DOHH2 (cell line): ENCODE results near the gene RHOD.

Experiments
- H3F3A ChIP-seq: fragments of 200-600 bp; sonication (generic), shearing (Covaris generic); 2 replicates; pipeline ENCODE4 v1.6.0; 2016; ENCODE audit warnings: antibody characterized with exemption, mild to moderate bottlenecking; ENCODE audit not compliant: control insufficient read depth, insufficient read depth
- H3K27ac ChIP-seq: fragments of 200-600 bp; sonication (generic); 2 replicates; pipeline ENCODE4 v1.5.1; 2014; ENCODE audit warnings: low read depth, mild to moderate bottlenecking, low read length, moderate library complexity
- H3K27me3 ChIP-seq: fragments of 200-600 bp; sonication (generic); 2 replicates; pipeline ENCODE4 v1.6.1; 2014; ENCODE audit warnings: mild to moderate bottlenecking, low read length, mixed read lengths; ENCODE audit not compliant: control insufficient read depth
- H3K36me3 ChIP-seq: fragments of 200-600 bp; sonication (generic); 2 replicates; pipeline ENCODE4 v1.6.1; 2014; ENCODE audit warnings: mild to moderate bottlenecking, low read length, moderate library complexity, mixed read lengths; ENCODE audit not compliant: control insufficient read depth
- H3K4me1 ChIP-seq: fragments of 200-600 bp; sonication (generic); 2 replicates; pipeline ENCODE4 v1.6.1; 2014; ENCODE audit warnings: mild to moderate bottlenecking, low read length, mixed read lengths; ENCODE audit not compliant: control insufficient read depth
- H3K4me2 ChIP-seq: fragments of 200-600 bp; sonication (generic); 2 replicates; pipeline ENCODE4 v1.6.0; 2014; ENCODE audit warnings: mild to moderate bottlenecking, low read length, moderate library complexity
- H3K4me3 ChIP-seq: fragments of 200-600 bp; sonication (generic); 2 replicates; pipeline ENCODE4 v1.5.1; 2014; ENCODE audit warnings: mild to moderate bottlenecking, low read length, mixed read lengths
- H3K79me2 ChIP-seq: fragments of 200-600 bp; sonication (generic); 2 replicates; pipeline ENCODE4 v1.6.1; 2014; ENCODE audit warnings: mild to moderate bottlenecking, low read length, mixed read lengths; ENCODE audit not compliant: control insufficient read depth
- H3K9me2 ChIP-seq: fragments of 200-600 bp; sonication (generic); replicated peaks from 2 replicates; pipeline ENCODE4 v1.6.1; 2014; ENCODE audit warnings: mild to moderate bottlenecking, low read length, mixed read lengths; ENCODE audit not compliant: control insufficient read depth
- H3K9me3 ChIP-seq: fragments of 200-600 bp; sonication (generic); 2 replicates; pipeline ENCODE4 v1.6.1; 2014; ENCODE audit warnings: antibody characterized with exemption, low read length, mixed read lengths; ENCODE audit not compliant: control insufficient read depth, insufficient read depth
- H4K20me1 ChIP-seq: fragments of 200-600 bp; sonication (generic); 2 replicates; pipeline ENCODE4 v1.6.0; 2014; ENCODE audit warnings: low read depth, mild to moderate bottlenecking, antibody characterized with exemption, low read length, moderate library complexity; ENCODE audit not compliant: control insufficient read depth, insufficient read depth
- CTCF ChIP-seq: fragments of 200-600 bp; sonication (generic); IDR thresholded peaks from one replicate; pipeline ENCODE4 v1.5.1; 2014; ENCODE audit warnings: antibody characterized with exemption, mild to moderate bottlenecking, low read depth, low read length; ENCODE audit not compliant: poor library complexity, severe bottlenecking
- EZH2phosphoT487 ChIP-seq: fragments of 200-600 bp; sonication (generic); IDR thresholded peaks from 2 replicates; pipeline ENCODE4 v1.6.1; 2017; ENCODE audit warnings: borderline replicate concordance, mild to moderate bottlenecking, antibody characterized with exemption, low read length, moderate library complexity, mixed read lengths

Gene RHOD

DNA sequence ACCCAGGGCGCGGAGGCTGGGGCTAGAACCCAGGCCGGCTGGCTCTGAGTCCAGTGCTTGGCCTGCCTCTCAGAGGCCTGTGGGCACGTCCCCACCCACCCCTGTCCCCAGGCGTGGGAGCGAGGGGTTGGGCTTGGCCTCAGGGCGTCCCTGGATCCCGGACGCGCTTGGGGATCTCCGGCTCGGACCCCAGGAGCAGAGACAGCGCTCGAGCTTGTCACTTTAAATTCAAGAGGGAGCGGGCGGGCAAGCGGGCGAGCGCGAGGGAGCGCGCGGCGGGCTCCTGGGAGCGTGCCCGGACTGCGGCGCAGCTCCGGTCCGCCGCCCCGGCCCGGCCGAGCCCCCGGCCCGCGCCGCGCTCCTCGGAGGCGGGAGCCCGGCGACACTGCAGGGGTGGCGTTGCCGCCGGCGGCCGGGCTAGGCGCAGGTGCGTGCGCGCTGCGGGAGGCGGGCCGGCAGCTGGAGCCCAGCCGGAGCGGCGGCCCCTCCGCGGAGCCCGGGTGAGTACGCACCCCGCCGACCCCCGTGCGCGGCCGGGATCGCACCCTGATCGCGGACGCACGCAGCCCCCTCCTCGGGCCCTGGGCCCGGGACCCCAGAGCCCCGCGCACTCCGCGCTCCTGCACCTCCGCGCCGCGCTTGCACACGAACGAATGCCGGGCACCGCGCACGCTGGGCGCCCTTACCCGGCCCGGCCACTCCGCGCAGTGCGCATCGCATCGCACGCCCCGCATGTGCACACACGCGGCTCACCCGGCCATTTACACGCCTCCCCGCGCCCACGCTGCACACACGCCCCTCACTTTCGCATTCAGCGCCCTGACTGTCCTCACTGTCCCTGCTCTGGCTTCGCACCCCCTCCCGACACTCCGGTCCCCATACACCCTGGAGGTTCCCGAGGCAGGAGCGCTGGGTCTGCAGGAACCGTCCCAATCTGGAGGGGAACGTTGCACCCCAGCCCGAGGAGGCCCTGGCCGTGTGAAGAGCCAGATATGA lies 33.4 kb upstream of the RHOD start, which contains the start of gene SYT12:
Gene SYT12, plus strand, starts transcription at position 174 of the 996 bp plus-strand sequence. CDS start 7,011 bp downstream, outside the sequence.
- Histone ChIP-seq H3K9me3 (no peaks in the 10 kb centered on the region), H3K36me3 (no peaks in the 10 kb centered on the region), H3K9me2 (no peaks in the 10 kb centered on the region), H3K27me3 (peaks cover 54% of the 10 kb centered on the region), H4K20me1 (no peaks in the 10 kb centered on the region), H3K27ac (no peak within 1 kb of the TSS), H3K4me1 (peaks cover 37% of the 10 kb centered on the region), H3K4me3 (no peak within 1 kb of the TSS), H3K79me2 (no peaks in the 10 kb centered on the region), H3K4me2 (0 out of 2 replicates have a peak within 1 kb of the TSS, but pooled peaks have one; percentile 47), H3F3A (no peaks in the 10 kb centered on the region)
- no peak for TF ChIP-seq CTCF

DNA sequence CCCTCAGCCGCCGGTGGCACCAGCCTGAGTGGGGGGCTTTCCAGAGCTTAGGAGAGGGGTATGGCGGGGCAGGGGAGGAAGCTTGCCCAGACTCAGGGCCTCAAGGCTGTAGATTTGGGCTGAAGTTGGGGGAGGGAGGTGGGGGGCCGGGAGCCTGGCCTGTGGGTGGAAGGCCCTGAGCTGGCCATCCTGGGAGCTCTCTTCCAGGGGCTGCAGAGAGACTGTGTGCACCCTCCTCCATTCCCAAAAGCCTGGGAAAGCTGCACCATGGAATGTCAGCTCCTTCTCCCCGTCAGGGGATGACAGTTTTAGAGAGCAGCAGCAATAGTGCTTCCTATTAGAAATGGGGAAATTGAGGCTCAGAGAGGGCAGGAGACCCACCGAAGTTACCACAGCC lies 32.7 kb upstream of the RHOD start:
- Histone ChIP-seq H3K9me2 (no peaks in the 10 kb centered on the region), H3K4me2 (0 out of 2 replicates have a peak overlapping the region, but pooled peaks have one; percentile 47), H3F3A (no peaks in the 10 kb centered on the region), H3K9me3 (no peaks in the 10 kb centered on the region), H3K36me3 (no peaks in the 10 kb centered on the region), H4K20me1 (no peaks in the 10 kb centered on the region), H3K4me1 (peaks cover 44% of the 10 kb centered on the region), H3K79me2 (no peaks in the 10 kb centered on the region), H3K27ac (no peak overlapping the region), H3K27me3 (peaks cover 57% of the 10 kb centered on the region), H3K4me3 (no peak overlapping the region)
- TF ChIP-seq CTCF = no peak
- no peak for TF ChIP-seq EZH2phosphoT487

DNA sequence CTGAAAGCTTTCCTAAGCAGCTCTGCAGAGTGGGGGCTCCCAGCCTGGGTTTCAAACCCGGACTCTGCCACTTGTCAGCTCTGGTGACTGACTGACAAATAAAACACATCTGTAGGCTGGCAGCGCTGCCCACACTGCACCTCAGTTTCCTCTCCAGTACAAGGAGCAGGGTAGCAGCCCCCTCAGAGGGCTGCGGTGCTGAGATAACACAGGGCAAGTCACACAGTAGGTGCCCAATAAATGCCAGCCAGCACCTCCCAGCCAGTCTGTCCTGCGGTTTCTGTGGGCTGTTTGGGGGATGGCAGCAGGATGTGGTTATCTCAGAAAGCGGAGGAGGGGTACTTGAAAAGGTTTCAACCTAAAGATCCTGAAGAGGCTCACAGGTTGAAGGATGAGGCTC lies 32.2 kb upstream of the RHOD start:
- Histone ChIP-seq H3K4me3 (no peak overlapping the region), H3K9me2 (no peaks in the 10 kb centered on the region), H4K20me1 (no peaks in the 10 kb centered on the region), H3K9me3 (no peaks in the 10 kb centered on the region), H3K27ac (no peak overlapping the region), H3K27me3 (peaks cover 61% of the 10 kb centered on the region), H3F3A (no peaks in the 10 kb centered on the region), H3K79me2 (no peaks in the 10 kb centered on the region), H3K4me1 (peaks cover 48% of the 10 kb centered on the region), H3K4me2 (peak overlapping the region; percentile 47), H3K36me3 (no peaks in the 10 kb centered on the region)
- peak; percentile 62; the same call in 1 of the 2 replicates for TF ChIP-seq EZH2phosphoT487
- TF ChIP-seq CTCF = no peak
